ENCODE measurements around the gene STOX2.

The STOX2 gene

DNA sequence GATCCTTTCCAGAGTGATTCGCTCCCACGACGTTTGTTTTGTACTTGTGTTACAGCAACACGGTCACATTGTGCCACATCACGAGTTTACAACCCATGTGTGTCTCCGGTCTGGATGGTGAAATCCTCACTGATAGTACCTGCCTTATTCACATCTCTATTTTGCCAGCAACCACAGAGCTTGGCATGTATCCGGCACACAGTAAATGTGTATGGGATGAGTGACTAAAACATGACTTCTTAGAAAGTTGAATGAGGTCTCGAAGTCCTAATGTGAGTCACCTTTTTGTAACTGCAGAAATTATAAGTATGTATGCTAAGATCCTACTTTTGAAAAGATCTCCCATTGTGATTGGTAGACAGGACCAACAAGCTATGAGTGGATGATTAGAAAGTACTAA is 7.5 kb downstream of the STOX2 start:
- no peaks in the 10 kb centered on the region for H3K4me1 ChIP-seq (ENCODE audit: control insufficient read depth, insufficient read depth, low read length, poor library complexity, severe bottlenecking)
- 96 to 97% methylated on average over 5 to 8 of the region's 8 CpGs for WGBS, 2 experiments (ENCODE audit: insufficient coverage in 2 of 2)
- H3K4me3 ChIP-seq (ENCODE audit: extremely low read depth, insufficient read depth, low read length, poor library complexity, severe bottlenecking): no peak overlapping the region
- no peak overlapping the region for H3K27ac ChIP-seq (ENCODE audit: low read depth, low read length, severe bottlenecking)
- no peaks in the 10 kb centered on the region for H3K9me3 ChIP-seq (ENCODE audit: control insufficient read depth, low read length)
- no peaks in the 10 kb centered on the region for H3K36me3 ChIP-seq (ENCODE audit: control insufficient read depth, insufficient read depth, low read length)

DNA sequence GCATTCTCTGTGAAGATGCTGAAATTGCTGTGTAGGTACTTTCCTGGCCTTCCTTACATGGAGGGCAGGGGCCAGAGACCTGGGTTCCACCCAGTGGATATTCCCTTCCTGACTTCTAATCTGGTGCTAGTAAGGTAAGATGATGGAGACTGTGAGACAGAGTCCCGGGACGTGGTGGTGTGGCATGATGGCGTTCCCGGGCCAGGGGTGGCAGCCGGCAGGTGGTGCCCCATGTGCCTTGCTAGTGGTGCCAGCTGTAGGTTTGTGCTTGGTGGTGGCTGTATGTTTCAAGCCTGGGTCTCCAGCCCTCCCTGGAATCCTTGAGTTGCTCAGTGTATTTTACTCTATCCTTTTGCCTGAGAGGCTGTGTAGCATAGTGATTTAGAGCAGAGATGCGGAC is 10.9 kb downstream of the STOX2 start:
- Histone ChIP-seq H3K36me3 (ENCODE audit: control insufficient read depth, insufficient read depth, low read length) (no peaks in the 10 kb centered on the region), H3K9me3 (ENCODE audit: control insufficient read depth, low read length) (no peaks in the 10 kb centered on the region), H3K27ac (ENCODE audit: low read depth, low read length, severe bottlenecking) (no peak overlapping the region), H3K4me3 (ENCODE audit: extremely low read depth, insufficient read depth, low read length, poor library complexity, severe bottlenecking) (no peak overlapping the region), H3K4me1 (ENCODE audit: control insufficient read depth, insufficient read depth, low read length, poor library complexity, severe bottlenecking) (no peaks in the 10 kb centered on the region)
- 20 to 96% methylated on average over 1 to 4 of the region's 6 CpGs for WGBS, 2 experiments (ENCODE audit: insufficient coverage in 2 of 2)

DNA sequence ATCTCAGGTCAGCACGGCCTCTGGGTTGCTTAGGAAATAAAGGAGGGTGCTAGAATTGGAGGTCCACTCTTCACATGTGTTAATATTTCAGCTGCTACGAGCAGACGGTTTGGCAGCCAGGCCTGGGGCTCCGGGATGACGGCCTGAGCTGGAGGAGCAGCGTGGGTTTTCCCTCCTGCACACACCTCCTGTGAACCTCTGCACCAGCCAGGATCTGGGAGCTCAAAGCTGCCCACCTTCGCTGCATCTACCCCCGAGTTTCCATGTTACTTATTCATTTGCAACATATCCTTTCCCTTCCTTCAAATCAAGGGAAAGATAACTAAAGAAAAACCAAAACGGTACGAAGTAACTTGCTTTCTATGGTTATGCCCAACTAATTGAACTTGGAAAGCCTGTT is 13.6 kb downstream of the STOX2 start:
- no peak overlapping the region for H3K27ac ChIP-seq (ENCODE audit: low read depth, low read length, severe bottlenecking)
- H3K4me1 ChIP-seq (ENCODE audit: control insufficient read depth, insufficient read depth, low read length, poor library complexity, severe bottlenecking): no peaks in the 10 kb centered on the region
- H3K36me3 ChIP-seq (ENCODE audit: control insufficient read depth, insufficient read depth, low read length): no peaks in the 10 kb centered on the region
- no peaks in the 10 kb centered on the region for H3K9me3 ChIP-seq (ENCODE audit: control insufficient read depth, low read length)
- 90 to 98% methylated on average over 9 to 10 of the region's 10 CpGs for WGBS, 2 experiments (ENCODE audit: insufficient coverage in 2 of 2)
- no peak overlapping the region for H3K4me3 ChIP-seq (ENCODE audit: extremely low read depth, insufficient read depth, low read length, poor library complexity, severe bottlenecking)

DNA sequence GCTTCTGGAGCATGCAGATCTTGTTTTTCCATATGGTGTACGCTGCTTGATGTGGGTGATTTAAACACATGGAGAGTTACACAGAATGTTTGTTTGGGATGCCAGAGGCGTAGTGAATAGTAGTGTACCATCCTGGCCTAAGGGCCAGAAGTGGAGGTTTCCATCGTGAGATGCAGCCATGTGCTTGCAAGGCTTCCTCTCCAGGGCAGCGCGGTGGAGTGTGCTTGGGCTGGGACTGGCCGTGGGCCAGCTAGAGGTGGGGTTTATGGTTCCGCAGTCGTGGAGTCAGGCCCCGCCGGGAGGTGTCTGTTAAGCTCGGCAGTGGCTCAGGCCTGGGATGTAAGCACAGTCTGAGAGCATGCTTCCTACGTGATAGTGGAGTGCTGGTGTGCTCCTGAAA is 14.0 kb downstream of the STOX2 start:
- Histone ChIP-seq H3K27ac (ENCODE audit: low read depth, low read length, severe bottlenecking) (no peak overlapping the region), H3K9me3 (ENCODE audit: control insufficient read depth, low read length) (no peaks in the 10 kb centered on the region), H3K4me3 (ENCODE audit: extremely low read depth, insufficient read depth, low read length, poor library complexity, severe bottlenecking) (no peak overlapping the region), H3K36me3 (ENCODE audit: control insufficient read depth, insufficient read depth, low read length) (no peaks in the 10 kb centered on the region), H3K4me1 (ENCODE audit: control insufficient read depth, insufficient read depth, low read length, poor library complexity, severe bottlenecking) (no peaks in the 10 kb centered on the region)
- 68 to 84% methylated on average over 8 to 9 of the region's 12 CpGs for WGBS, 2 experiments (ENCODE audit: insufficient coverage in 2 of 2)

DNA sequence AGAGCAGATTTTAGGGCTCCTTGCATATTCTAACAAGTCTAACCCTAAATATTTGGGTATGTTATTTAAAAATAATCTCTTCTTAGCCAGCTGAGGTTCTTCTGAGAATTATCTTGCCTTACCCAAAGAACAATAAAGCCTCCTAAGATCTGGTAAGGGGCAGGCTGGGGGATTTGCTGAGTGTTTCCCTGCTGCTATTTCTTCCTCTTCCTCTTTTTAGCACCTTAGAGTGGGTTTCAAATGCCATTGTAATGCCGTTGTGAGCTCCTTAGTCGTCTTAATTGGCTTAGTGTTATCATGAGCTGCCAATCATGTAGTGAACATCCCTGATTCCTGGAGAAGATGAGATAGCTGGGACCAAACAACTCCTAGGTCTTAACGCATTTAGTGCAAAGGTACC is 15.4 kb downstream of the STOX2 start:
- Histone ChIP-seq H3K4me1 (ENCODE audit: control insufficient read depth, insufficient read depth, low read length, poor library complexity, severe bottlenecking) (no peaks in the 10 kb centered on the region), H3K4me3 (ENCODE audit: extremely low read depth, insufficient read depth, low read length, poor library complexity, severe bottlenecking) (no peak overlapping the region), H3K36me3 (ENCODE audit: control insufficient read depth, insufficient read depth, low read length) (no peaks in the 10 kb centered on the region), H3K27ac (ENCODE audit: low read depth, low read length, severe bottlenecking) (no peak overlapping the region), H3K9me3 (ENCODE audit: control insufficient read depth, low read length) (no peaks in the 10 kb centered on the region)
- 8 to 100% methylated on average over 1 to 2 of the region's 3 CpGs for WGBS, 2 experiments (ENCODE audit: insufficient coverage in 2 of 2)

DNA sequence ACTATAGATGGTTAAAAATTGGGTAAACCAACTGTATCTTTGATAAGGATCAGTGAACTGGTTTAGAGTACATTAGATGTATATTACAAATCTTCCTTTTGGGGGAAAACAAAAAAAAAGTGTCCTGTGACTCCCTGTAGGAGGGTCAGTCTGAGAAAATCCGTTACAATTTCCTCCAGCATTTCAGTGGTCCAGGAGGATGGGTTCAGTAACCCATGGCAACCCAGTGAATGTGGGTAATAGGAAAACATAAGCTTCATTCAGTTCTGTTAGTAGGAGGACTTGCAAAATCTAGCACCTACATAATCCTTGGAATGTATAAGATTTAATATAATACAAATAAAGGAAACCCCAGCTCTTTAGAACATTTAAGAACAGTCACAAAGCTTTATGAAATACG is 16.2 kb downstream of the STOX2 start:
- H3K9me3 ChIP-seq (ENCODE audit: control insufficient read depth, low read length): no peaks in the 10 kb centered on the region
- no peak overlapping the region for H3K4me3 ChIP-seq (ENCODE audit: extremely low read depth, insufficient read depth, low read length, poor library complexity, severe bottlenecking)
- no peaks in the 10 kb centered on the region for H3K4me1 ChIP-seq (ENCODE audit: control insufficient read depth, insufficient read depth, low read length, poor library complexity, severe bottlenecking)
- H3K36me3 ChIP-seq (ENCODE audit: control insufficient read depth, insufficient read depth, low read length): no peaks in the 10 kb centered on the region
- 50% methylated on average over 1 of the region's 2 CpGs; no CpG with 5 or more reads in 1 of the 2 experiments for WGBS, 2 experiments (ENCODE audit: insufficient coverage in 2 of 2)
- H3K27ac ChIP-seq (ENCODE audit: low read depth, low read length, severe bottlenecking): no peak overlapping the region

DNA sequence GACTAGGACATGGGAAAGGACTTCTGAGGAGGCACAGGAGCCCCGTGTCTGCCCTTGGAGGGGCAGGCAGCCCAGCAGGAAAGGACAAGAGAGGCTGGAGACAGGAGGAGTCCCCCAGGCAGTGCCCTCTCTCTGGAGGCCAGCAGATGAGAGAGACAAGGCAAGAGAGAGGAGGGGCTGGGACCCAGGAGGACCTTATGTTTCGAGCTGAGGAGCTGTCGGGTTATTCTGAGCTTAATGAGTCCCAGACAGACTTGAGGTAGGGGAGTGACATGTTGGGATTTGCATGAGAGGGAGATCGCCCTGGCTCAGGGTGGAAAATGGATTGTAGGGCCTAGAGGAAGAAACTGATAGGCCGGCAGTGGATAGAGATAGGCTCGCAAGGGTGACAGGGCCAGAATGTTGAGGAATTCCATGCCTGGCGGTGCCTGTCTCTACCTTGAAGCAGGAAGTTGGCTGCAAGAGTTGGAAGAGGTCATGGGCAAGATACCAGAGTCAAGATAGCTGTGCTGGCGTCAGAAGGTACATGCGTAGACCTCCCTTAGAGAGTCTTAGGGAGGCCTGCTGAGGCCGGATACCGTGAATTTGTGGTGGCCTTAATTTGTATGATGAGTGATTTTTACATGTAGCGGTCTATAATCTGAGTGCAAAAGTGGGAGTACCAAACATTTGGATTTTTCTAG is 19.4 kb downstream of the STOX2 start:
- Histone ChIP-seq H3K9me3 (ENCODE audit: control insufficient read depth, low read length) (no peaks in the 10 kb centered on the region), H3K4me3 (ENCODE audit: extremely low read depth, insufficient read depth, low read length, poor library complexity, severe bottlenecking) (no peak overlapping the region), H3K4me1 (ENCODE audit: control insufficient read depth, insufficient read depth, low read length, poor library complexity, severe bottlenecking) (no peaks in the 10 kb centered on the region), H3K36me3 (ENCODE audit: control insufficient read depth, insufficient read depth, low read length) (no peaks in the 10 kb centered on the region), H3K27ac (ENCODE audit: low read depth, low read length, severe bottlenecking) (no peak overlapping the region)
- 82 to 88% methylated on average over 12 of the region's 12 CpGs for WGBS, 2 experiments (ENCODE audit: insufficient coverage in 2 of 2)

DNA sequence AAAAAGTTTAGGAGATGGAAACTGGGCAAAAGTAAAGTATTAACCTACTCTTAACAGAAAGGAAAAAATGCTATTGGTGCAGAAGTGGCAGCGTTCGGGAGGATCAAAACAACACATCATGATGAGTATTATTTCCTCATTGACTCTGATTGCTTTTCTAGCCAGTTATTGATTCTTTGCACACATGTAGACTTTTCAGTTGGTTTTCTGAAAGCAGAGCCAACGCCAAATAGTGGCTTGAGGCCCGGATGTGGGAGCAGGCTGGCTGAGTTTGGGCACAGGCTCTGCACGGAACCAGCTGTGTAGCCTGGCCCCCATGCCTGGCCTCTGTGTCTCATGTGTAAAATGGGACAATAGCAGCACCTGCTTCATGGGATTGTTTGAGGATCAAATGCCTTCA is 21.8 kb downstream of the STOX2 start:
- Histone ChIP-seq H3K4me3 (ENCODE audit: extremely low read depth, insufficient read depth, low read length, poor library complexity, severe bottlenecking) (no peak overlapping the region), H3K9me3 (ENCODE audit: control insufficient read depth, low read length) (no peaks in the 10 kb centered on the region), H3K4me1 (ENCODE audit: control insufficient read depth, insufficient read depth, low read length, poor library complexity, severe bottlenecking) (no peaks in the 10 kb centered on the region), H3K36me3 (ENCODE audit: control insufficient read depth, insufficient read depth, low read length) (no peaks in the 10 kb centered on the region), H3K27ac (ENCODE audit: low read depth, low read length, severe bottlenecking) (no peak overlapping the region)
- WGBS, 2 experiments (ENCODE audit: insufficient coverage in 2 of 2): 96 to 100% methylated on average over 3 to 5 of the region's 5 CpGs

DNA sequence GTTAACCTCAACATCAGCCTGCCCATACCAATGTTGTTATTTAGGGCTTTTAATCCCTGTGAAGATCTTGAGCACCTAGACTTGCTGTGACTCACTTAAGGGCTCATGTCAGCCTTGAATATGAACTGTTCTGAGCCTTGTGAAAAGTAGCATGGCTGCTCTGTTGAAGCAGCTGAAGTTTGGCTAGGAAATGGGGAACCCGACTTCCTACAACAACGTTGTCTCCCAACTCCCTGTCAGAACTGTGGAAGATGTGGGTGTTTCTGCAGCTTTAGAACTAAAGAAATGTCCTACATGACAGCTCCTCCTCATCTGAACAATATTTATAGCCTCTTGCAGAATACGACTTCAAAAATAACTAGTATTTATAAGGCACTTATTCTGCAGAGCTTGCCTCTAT is 27.5 kb downstream of the STOX2 start:
- Histone ChIP-seq H3K9me3 (ENCODE audit: control insufficient read depth, low read length) (no peaks in the 10 kb centered on the region), H3K4me1 (ENCODE audit: control insufficient read depth, insufficient read depth, low read length, poor library complexity, severe bottlenecking) (peaks cover 10% of the 10 kb centered on the region), H3K4me3 (ENCODE audit: extremely low read depth, insufficient read depth, low read length, poor library complexity, severe bottlenecking) (no peak overlapping the region), H3K36me3 (ENCODE audit: control insufficient read depth, insufficient read depth, low read length) (no peaks in the 10 kb centered on the region), H3K27ac (ENCODE audit: low read depth, low read length, severe bottlenecking) (no peak overlapping the region)
- 83 to 100% methylated on average over 1 to 2 of the region's 3 CpGs for WGBS, 2 experiments (ENCODE audit: insufficient coverage in 2 of 2)

DNA sequence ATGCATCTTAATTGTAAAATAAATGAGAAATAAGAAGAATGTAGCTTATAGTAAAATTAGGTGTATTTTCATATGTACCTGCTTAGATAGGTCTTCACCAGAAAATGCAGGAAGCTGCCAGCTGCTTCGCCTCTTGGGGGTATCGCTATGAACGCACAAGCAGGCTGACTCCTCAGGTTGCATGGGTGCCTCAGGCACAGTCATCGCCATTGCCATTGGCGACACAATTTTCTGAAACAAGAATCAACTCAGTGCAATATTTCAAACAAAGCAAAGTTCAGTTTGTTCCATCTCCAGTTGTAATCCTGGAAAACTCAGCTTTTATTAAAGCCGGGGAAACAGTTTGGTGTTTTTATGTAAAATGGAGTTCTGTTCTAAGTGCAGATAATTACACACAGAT is 29.7 kb downstream of the STOX2 start:
- Histone ChIP-seq H3K27ac (ENCODE audit: low read depth, low read length, severe bottlenecking) (no peak overlapping the region), H3K9me3 (ENCODE audit: control insufficient read depth, low read length) (no peaks in the 10 kb centered on the region), H3K4me1 (ENCODE audit: control insufficient read depth, insufficient read depth, low read length, poor library complexity, severe bottlenecking) (peaks cover 10% of the 10 kb centered on the region), H3K4me3 (ENCODE audit: extremely low read depth, insufficient read depth, low read length, poor library complexity, severe bottlenecking) (no peak overlapping the region), H3K36me3 (ENCODE audit: control insufficient read depth, insufficient read depth, low read length) (no peaks in the 10 kb centered on the region)
- 89 to 94% methylated on average over 3 to 5 of the region's 6 CpGs for WGBS, 2 experiments (ENCODE audit: insufficient coverage in 2 of 2)

DNA sequence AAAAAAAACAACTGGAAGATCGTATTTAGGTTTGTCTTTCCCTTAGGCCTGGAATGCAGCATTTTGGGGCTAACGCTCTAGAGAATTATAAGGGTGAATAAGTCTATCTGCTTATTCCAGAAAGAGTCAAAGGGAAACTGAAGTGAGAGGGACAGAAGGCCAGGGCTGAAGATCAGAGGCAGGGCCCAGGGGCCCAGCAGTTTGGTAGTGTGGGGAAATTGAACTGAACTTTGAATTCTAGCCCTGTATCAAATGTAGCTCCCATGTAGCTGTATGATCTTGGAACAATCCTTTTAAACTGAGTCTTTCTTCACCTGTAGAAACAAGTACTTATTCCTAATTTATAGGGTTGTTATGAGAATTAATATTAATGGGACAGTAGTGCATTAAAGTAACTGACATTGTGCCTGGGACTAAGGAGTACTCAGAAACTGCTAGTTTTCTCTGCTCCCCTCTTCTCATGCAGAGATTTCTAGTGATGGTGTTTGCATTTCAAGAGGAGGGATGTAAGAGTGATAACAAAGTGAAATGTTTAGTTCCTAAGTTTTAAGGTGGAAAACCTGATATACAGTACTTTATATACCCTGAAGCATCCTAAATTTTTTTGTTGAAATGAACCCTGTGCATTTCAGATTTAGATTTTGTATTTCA is 30.4 kb downstream of the STOX2 start:
- no peak overlapping the region for H3K27ac ChIP-seq (ENCODE audit: low read depth, low read length, severe bottlenecking)

More for the DNA sequence above, 30.4 kb downstream of the STOX2 start:
- Histone ChIP-seq H3K36me3 (ENCODE audit: control insufficient read depth, insufficient read depth, low read length) (no peaks in the 10 kb centered on the region), H3K9me3 (ENCODE audit: control insufficient read depth, low read length) (no peaks in the 10 kb centered on the region), H3K4me3 (ENCODE audit: extremely low read depth, insufficient read depth, low read length, poor library complexity, severe bottlenecking) (no peak overlapping the region), H3K4me1 (ENCODE audit: control insufficient read depth, insufficient read depth, low read length, poor library complexity, severe bottlenecking) (peaks cover 10% of the 10 kb centered on the region)
- 67 to 77% methylated on average over 2 of the region's 2 CpGs for WGBS, 2 experiments (ENCODE audit: insufficient coverage in 2 of 2)
